ENCODE data around the gene HS3ST4.

DNA sequence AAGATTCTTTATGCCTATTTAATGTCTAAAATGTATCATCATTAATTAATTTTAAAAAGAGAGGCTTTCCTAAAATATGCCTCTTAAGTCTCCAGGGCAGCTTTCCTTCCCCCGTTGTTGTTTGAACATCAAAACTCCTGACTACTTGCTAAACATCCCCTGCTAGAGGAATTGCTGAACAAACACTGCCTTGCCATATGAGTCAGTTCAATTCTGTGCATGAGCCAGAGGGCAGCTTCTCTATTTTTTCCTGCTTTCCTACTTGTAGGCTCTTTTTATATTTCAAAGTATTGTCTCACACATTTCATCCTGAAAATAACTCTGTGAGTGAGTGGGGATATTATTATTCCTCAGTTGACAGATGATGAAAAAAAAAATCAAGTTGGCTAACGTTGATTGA, 143.4 kb downstream of the HS3ST4 start:
- TF ChIP-seq, protein P1, sequence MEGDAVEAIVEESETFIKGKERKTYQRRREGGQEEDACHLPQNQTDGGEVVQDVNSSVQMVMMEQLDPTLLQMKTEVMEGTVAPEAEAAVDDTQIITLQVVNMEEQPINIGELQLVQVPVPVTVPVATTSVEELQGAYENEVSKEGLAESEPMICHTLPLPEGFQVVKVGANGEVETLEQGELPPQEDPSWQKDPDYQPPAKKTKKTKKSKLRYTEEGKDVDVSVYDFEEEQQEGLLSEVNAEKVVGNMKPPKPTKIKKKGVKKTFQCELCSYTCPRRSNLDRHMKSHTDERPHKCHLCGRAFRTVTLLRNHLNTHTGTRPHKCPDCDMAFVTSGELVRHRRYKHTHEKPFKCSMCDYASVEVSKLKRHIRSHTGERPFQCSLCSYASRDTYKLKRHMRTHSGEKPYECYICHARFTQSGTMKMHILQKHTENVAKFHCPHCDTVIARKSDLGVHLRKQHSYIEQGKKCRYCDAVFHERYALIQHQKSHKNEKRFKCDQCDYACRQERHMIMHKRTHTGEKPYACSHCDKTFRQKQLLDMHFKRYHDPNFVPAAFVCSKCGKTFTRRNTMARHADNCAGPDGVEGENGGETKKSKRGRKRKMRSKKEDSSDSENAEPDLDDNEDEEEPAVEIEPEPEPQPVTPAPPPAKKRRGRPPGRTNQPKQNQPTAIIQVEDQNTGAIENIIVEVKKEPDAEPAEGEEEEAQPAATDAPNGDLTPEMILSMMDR (IDR thresholded peaks at IDR 0.05 in 2 of 3, conservative IDR thresholded peaks at IDR 0.05 in 1 of 3; ENCODE audit: control insufficient read depth in 2 of 3, extremely low read depth in 1 of 3, insufficient read depth in 1 of 3, low read depth in 3 of 3, low read length in 3 of 3), result no peak
- TF ChIP-seq, protein P2, sequence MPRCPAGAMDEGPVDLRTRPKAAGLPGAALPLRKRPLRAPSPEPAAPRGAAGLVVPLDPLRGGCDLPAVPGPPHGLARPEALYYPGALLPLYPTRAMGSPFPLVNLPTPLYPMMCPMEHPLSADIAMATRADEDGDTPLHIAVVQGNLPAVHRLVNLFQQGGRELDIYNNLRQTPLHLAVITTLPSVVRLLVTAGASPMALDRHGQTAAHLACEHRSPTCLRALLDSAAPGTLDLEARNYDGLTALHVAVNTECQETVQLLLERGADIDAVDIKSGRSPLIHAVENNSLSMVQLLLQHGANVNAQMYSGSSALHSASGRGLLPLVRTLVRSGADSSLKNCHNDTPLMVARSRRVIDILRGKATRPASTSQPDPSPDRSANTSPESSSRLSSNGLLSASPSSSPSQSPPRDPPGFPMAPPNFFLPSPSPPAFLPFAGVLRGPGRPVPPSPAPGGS (IDR thresholded peaks at IDR 0.05; ENCODE audit: borderline replicate concordance, insufficient read depth, low read depth, low read length, poor library complexity, severe bottlenecking), result no peak
- TF ChIP-seq SIN3A (IDR thresholded peaks at IDR 0.05; ENCODE audit: low read depth, low read length) (no peak), HDAC2 (IDR thresholded peaks at IDR 0.05) (no peak), POLR2AphosphoS5 (IDR thresholded peaks at IDR 0.05; ENCODE audit: low read length) (no peak), EZH2 (IDR thresholded peaks at IDR 0.05; ENCODE audit: borderline replicate concordance, control insufficient read depth, low read depth, low read length) (no peak), MTA3 (IDR thresholded peaks at IDR 0.05; ENCODE audit: borderline replicate concordance, low read length) (no peak), RCOR1 (conservative IDR thresholded peaks at IDR 0.05; ENCODE audit: low read depth, low read length) (no peak), MXI1 (IDR thresholded peaks at IDR 0.05; ENCODE audit: low read depth, low read length) (no peak)
- TF ChIP-seq, protein P3, sequence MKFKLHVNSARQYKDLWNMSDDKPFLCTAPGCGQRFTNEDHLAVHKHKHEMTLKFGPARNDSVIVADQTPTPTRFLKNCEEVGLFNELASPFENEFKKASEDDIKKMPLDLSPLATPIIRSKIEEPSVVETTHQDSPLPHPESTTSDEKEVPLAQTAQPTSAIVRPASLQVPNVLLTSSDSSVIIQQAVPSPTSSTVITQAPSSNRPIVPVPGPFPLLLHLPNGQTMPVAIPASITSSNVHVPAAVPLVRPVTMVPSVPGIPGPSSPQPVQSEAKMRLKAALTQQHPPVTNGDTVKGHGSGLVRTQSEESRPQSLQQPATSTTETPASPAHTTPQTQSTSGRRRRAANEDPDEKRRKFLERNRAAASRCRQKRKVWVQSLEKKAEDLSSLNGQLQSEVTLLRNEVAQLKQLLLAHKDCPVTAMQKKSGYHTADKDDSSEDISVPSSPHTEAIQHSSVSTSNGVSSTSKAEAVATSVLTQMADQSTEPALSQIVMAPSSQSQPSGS (IDR thresholded peaks at IDR 0.05; ENCODE audit: low read length), result no peak
- TF ChIP-seq, protein P4, sequence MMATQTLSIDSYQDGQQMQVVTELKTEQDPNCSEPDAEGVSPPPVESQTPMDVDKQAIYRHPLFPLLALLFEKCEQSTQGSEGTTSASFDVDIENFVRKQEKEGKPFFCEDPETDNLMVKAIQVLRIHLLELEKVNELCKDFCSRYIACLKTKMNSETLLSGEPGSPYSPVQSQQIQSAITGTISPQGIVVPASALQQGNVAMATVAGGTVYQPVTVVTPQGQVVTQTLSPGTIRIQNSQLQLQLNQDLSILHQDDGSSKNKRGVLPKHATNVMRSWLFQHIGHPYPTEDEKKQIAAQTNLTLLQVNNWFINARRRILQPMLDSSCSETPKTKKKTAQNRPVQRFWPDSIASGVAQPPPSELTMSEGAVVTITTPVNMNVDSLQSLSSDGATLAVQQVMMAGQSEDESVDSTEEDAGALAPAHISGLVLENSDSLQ (IDR thresholded peaks at IDR 0.05), result no peak

Data from GM12878 (cell line).